H1 (cell line): Measurements from ENCODE around the gene ADGRB3. TPM values are rescaled to one million over a fixed set of nuclear protein-coding genes. Genes with fewer than 3 reads are reported as not detected.

Source experiments
- CTCF ChIA-PET: fragments of 300-600 bp; sonication (Branson Sonifier 250); formaldehyde crosslinking; loops from one replicate; lab custom pipeline; 2021; ENCODE audit not compliant: partially characterized antibody; lab: Charles Lee
- POLR2A ChIA-PET: fragments of 300-600 bp; sonication (Branson Sonifier 250); formaldehyde crosslinking; loops from one replicate; lab custom pipeline; 2021; ENCODE audit warnings: inconsistent platforms; ENCODE audit not compliant: partially characterized antibody; lab: Charles Lee
- DNase-seq, 2 experiments: peaks; one replicate each; pipeline versions ENCODE4 v3.0.0 to v3.0.0-alpha.2; 2010 to 2022; ENCODE audit warnings: low spot score in 2 of 2, low read depth in 1 of 2, mixed read lengths in 1 of 2
- FAIRE-seq: peaks from 2 replicates; lab custom pipeline; 2011; peaks lifted over from hg19 to GRCh38; lab: Jason Lieb, UNC
- H2AFZ ChIP-seq: 2 replicates; pipeline ENCODE4 v1.8.1; 2012; ENCODE audit warnings: low read length, inconsistent platforms
- H2AK5ac ChIP-seq: 2 replicates; pipeline ENCODE4 v1.6.1; 2013; ENCODE audit warnings: low read depth, low read length
- H2BK120ac ChIP-seq: replicated peaks from 2 replicates; pipeline ENCODE3; 2013; ENCODE audit warnings: low read depth, low read length, inconsistent platforms
- H2BK12ac ChIP-seq: 2 replicates; pipeline ENCODE4 v1.6.1; 2013; ENCODE audit warnings: low read depth, low read length
- H2BK15ac ChIP-seq: 2 replicates; pipeline ENCODE4 v1.6.1; 2013; ENCODE audit warnings: low read length
- H2BK20ac ChIP-seq: 2 replicates; pipeline ENCODE4 v1.6.1; 2013; ENCODE audit warnings: low read length
- H2BK5ac ChIP-seq: 2 replicates; pipeline ENCODE4 v1.6.1; 2013; ENCODE audit warnings: low read depth, low read length
- H3K14ac ChIP-seq: 2 replicates; pipeline ENCODE4 v1.6.1; 2013; ENCODE audit warnings: inconsistent platforms; ENCODE audit not compliant: insufficient read length
- H3K18ac ChIP-seq: 2 replicates; pipeline ENCODE4 v1.6.1; 2013; ENCODE audit warnings: low read length; ENCODE audit errors: extremely low read depth
- H3K23ac ChIP-seq: 2 replicates; pipeline ENCODE4 v1.6.1; 2013; ENCODE audit warnings: inconsistent platforms; ENCODE audit not compliant: insufficient read length
- H3K23me2 ChIP-seq: 2 replicates; pipeline ENCODE4 v1.6.1; 2013; ENCODE audit warnings: low read depth, low read length
- H3K27ac ChIP-seq: 2 replicates; pipeline ENCODE4 v1.6.1; 2011; ENCODE audit warnings: low read depth, low read length, inconsistent platforms
- H3K27me3 ChIP-seq, 4 experiments: replicated peaks in 1 of 4; 1 replicate in 1 of 4; 2 replicates in 3 of 4; pipeline versions ENCODE4 v1.6.1 to v1.8.1; 2011 to 2013; ENCODE audit warnings: low read length in 3 of 4, mild to moderate bottlenecking in 3 of 4, inconsistent platforms in 2 of 4, mixed read lengths in 2 of 4, moderate library complexity in 1 of 4; ENCODE audit not compliant: control insufficient read depth in 3 of 4, insufficient read depth in 3 of 4; ENCODE audit errors: extremely low read depth in 1 of 4
- H3K36me3 ChIP-seq, 4 experiments: 2 replicates each; pipeline versions ENCODE4 v1.6.1 to v1.8.1; 2011 to 2013; ENCODE audit warnings: mild to moderate bottlenecking in 4 of 4, low read length in 3 of 4, moderate library complexity in 2 of 4, control low read depth in 1 of 4, inconsistent platforms in 1 of 4; ENCODE audit not compliant: insufficient read depth in 4 of 4, control insufficient read depth in 2 of 4
- H3K4ac ChIP-seq: replicated peaks from 2 replicates; pipeline ENCODE3; 2013; ENCODE audit warnings: low read length, low read depth, mixed read lengths, inconsistent platforms; ENCODE audit not compliant: insufficient read length
- H3K4me1 ChIP-seq, 4 experiments: replicated peaks in 1 of 4; 1 replicate in 1 of 4; 2 replicates in 3 of 4; pipeline versions ENCODE4 v1.6.1 to v1.8.1; 2011 to 2013; ENCODE audit warnings: low read length in 3 of 4, inconsistent platforms in 2 of 4, mixed read lengths in 1 of 4; ENCODE audit not compliant: insufficient read depth in 4 of 4, control insufficient read depth in 3 of 4
- H3K4me2 ChIP-seq, 2 experiments: 2 replicates each; pipeline versions ENCODE4 v1.6.1 to v1.8.1; 2011 to 2013; ENCODE audit warnings: low read depth in 2 of 2, low read length in 2 of 2, control low read depth in 1 of 2, inconsistent platforms in 1 of 2, mild to moderate bottlenecking in 1 of 2; ENCODE audit not compliant: insufficient read depth in 1 of 2
- H3K4me3 ChIP-seq, 4 experiments: fragments of 200-600, 300-600 bp in 1 of 4; sonication (generic), shearing (Covaris generic), sonication (Bioruptor Twin) in 1 of 4; 2 replicates each; pipeline versions ENCODE4 v1.5.1 to v1.8.1; 2011 to 2016; ENCODE audit warnings: low read length in 4 of 4, low read depth in 3 of 4, control low read depth in 2 of 4, inconsistent platforms in 2 of 4, mild to moderate bottlenecking in 2 of 4, mixed read lengths in 1 of 4, moderate library complexity in 1 of 4; ENCODE audit not compliant: insufficient read depth in 2 of 4; ENCODE audit errors: extremely low read depth in 1 of 4
- H3K56ac ChIP-seq: replicated peaks from 2 replicates; pipeline ENCODE3; 2013; ENCODE audit warnings: low read depth, mild to moderate bottlenecking, mixed read lengths, low read length, inconsistent platforms; ENCODE audit not compliant: insufficient read length
- H3K79me1 ChIP-seq: 2 replicates; pipeline ENCODE4 v1.6.1; 2013; ENCODE audit warnings: low read depth, low read length, control low read depth
- H3K79me2 ChIP-seq, 2 experiments: 2 replicates each; pipeline versions ENCODE4 v1.6.1 to v1.8.1; 2012 to 2013; ENCODE audit warnings: low read length in 2 of 2, mild to moderate bottlenecking in 2 of 2, inconsistent platforms in 1 of 2; ENCODE audit not compliant: insufficient read depth in 2 of 2, control insufficient read depth in 1 of 2
- H3K9ac ChIP-seq, 4 experiments: replicated peaks in 1 of 4; 1 replicate in 1 of 4; 2 replicates in 3 of 4; pipeline versions ENCODE4 v1.6.1 to v1.8.1; 2011 to 2013; ENCODE audit warnings: low read depth in 3 of 4, low read length in 3 of 4, control low read depth in 2 of 4, mild to moderate bottlenecking in 2 of 4, moderate library complexity in 2 of 4, inconsistent platforms in 1 of 4; ENCODE audit errors: extremely low read depth in 1 of 4
- H3K9me3 ChIP-seq, 2 experiments: 2 replicates each; pipeline versions ENCODE4 v1.6.1 to v1.8.1; 2012 to 2013; ENCODE audit warnings: mild to moderate bottlenecking in 2 of 2, moderate library complexity in 2 of 2, control low read depth in 1 of 2, inconsistent platforms in 1 of 2, low read depth in 1 of 2, low read length in 1 of 2, mixed read lengths in 1 of 2; ENCODE audit not compliant: insufficient read depth in 2 of 2
- H4K20me1 ChIP-seq, 2 experiments: replicated peaks in 1 of 2; 2 replicates each; pipeline versions ENCODE3 to v1.8.1; 2011 to 2013; ENCODE audit warnings: inconsistent platforms in 2 of 2, low read length in 2 of 2, mild to moderate bottlenecking in 1 of 2; ENCODE audit not compliant: insufficient read depth in 2 of 2, control insufficient read depth in 1 of 2
- H4K5ac ChIP-seq: 2 replicates; pipeline ENCODE4 v1.6.1; 2013; ENCODE audit warnings: low read length, low read depth, mixed read lengths, inconsistent platforms; ENCODE audit not compliant: insufficient read length
- H4K8ac ChIP-seq: 2 replicates; pipeline ENCODE4 v1.8.0; 2013; ENCODE audit warnings: mild to moderate bottlenecking, moderate library complexity, low read length, inconsistent platforms; ENCODE audit not compliant: insufficient read depth; ENCODE audit errors: extremely low read depth
- H4K91ac ChIP-seq: replicated peaks from 2 replicates; pipeline ENCODE3; 2013; ENCODE audit warnings: low read length, mixed read lengths, inconsistent platforms; ENCODE audit not compliant: insufficient read length
- SIN3A ChIP-seq, 2 experiments: IDR thresholded peaks in 1 of 2; conservative IDR thresholded peaks in 1 of 2; 2 replicates each; pipeline ENCODE4 v1.6.1; 2011 to 2012; ENCODE audit warnings: low read length in 2 of 2, improper control_type of control experiment in 1 of 2, low read depth in 1 of 2, mild to moderate bottlenecking in 1 of 2
- polyA plus RNA-seq, 7 experiments: library from polyadenylated mRNA; depleted of rRNA in 3 of 7; stranded (reverse) in 5 of 7; unstranded in 2 of 7; fragments of >200 nt in 5 of 7; fragments of 200-250 nt in 2 of 7; gene quantifications; 1 replicate in 5 of 7; 2 replicates in 1 of 7; 4 replicates in 1 of 7; pipeline versions ENCODE4 v1.2.1 to v1.2.3, GENCODE V29; 2011 to 2013; ENCODE audit warnings: missing spikeins in 2 of 7, mixed read lengths in 2 of 7
- total RNA-seq: library from RNA; stranded (reverse); fragmentation: NEBNext Ultra II Directional; extraction: Animal tissue kit (Norgen Biotek cat#: 25700); gene quantifications from 2 replicates; pipeline ENCODE4 v1.2.1, GENCODE V29; 2021

Gene ADGRB3
- total and polyA plus RNA-seq, 2 of the 8 experiments (the other 6 are each of a cell fraction or from before 2014, with no cell fraction given) = 0.35 to 1.2 TPM

DNA sequence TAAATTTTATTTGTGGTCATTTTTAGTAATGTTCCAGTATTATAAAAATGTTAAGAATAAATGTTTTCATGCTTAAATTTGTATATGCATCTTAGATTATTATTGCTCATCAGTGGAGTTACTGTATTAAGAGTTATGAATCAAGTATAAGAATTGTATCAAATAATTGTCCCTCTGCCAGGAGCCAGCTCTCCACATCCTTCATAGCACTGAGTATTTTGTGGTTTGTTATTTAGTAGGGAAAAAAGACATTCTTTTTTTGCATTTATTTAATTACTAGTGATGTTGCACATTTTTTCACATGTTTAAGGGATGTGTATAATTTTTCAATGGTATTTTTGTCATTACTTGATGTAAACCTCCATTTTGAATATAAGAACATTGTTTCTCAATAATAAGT is 102.0 kb downstream of the ADGRB3 start:
- H3K27me3 ChIP-seq = no peaks in the 10 kb centered on the region
- H2BK15ac ChIP-seq = no peak overlapping the region
- DNase-seq (no peak), FAIRE-seq (no peak)
- no peak overlapping the region for H3K27ac ChIP-seq
- POLR2A ChIA-PET = no interaction called here
- H3K36me3 ChIP-seq = no peaks in the 10 kb centered on the region
- no peak overlapping the region for H2BK20ac ChIP-seq
- H3K23ac ChIP-seq = no peak overlapping the region
- H3K4me3 ChIP-seq = no peak overlapping the region
- no peak overlapping the region for H2BK12ac ChIP-seq
- no peak overlapping the region for H2BK5ac ChIP-seq
- no peaks in the 10 kb centered on the region for H3K79me1 ChIP-seq
- H3K4me1 ChIP-seq = peaks cover 0 to 2% (median 0%) of the 10 kb centered on the region in 4 experiments; a peak in 1 of 7 replicates
- no peak overlapping the region for H2BK120ac ChIP-seq
- no peak overlapping the region for H3K18ac ChIP-seq
- CTCF ChIA-PET = interaction anchor here (0.6 kb wide), 1 partner anchor 323 kb away, joined by 3 read pairs; no protein-coding TSS in a partner anchor
- H3K9ac ChIP-seq = no peak overlapping the region
- no peak overlapping the region for H3K56ac ChIP-seq
- H4K8ac ChIP-seq = no peak overlapping the region
- no peaks in the 10 kb centered on the region for H4K20me1 ChIP-seq
- H3K4me2 ChIP-seq = no peak overlapping the region
- H3K9me3 ChIP-seq = no peaks in the 10 kb centered on the region
- no peak overlapping the region for H4K91ac ChIP-seq
- H2AFZ ChIP-seq = no peak overlapping the region
- no peak overlapping the region for H3K4ac ChIP-seq
- no peak overlapping the region for H4K5ac ChIP-seq
- no peak overlapping the region for H2AK5ac ChIP-seq
- no peaks in the 10 kb centered on the region for H3K79me2 ChIP-seq
- no peak for TF ChIP-seq SIN3A (conservative IDR thresholded peaks at IDR 0.05 in 1 of 2, IDR thresholded peaks at IDR 0.05 in 1 of 2; ENCODE audit: low read depth in 1 of 2, low read length in 2 of 2)
- no peak overlapping the region for H3K14ac ChIP-seq
- no peaks in the 10 kb centered on the region for H3K23me2 ChIP-seq
